DOHH2 (cell line): ENCODE data around the gene ZDHHC16.

ENCODE experiments used
- H3F3A ChIP-seq: fragments of 200-600 bp; sonication (generic), shearing (Covaris generic); 2 replicates; pipeline ENCODE4 v1.6.0; 2016; ENCODE audit warnings: antibody characterized with exemption, mild to moderate bottlenecking; ENCODE audit not compliant: control insufficient read depth, insufficient read depth
- H3K27ac ChIP-seq: fragments of 200-600 bp; sonication (generic); 2 replicates; pipeline ENCODE4 v1.5.1; 2014; ENCODE audit warnings: low read depth, mild to moderate bottlenecking, low read length, moderate library complexity
- H3K27me3 ChIP-seq: fragments of 200-600 bp; sonication (generic); 2 replicates; pipeline ENCODE4 v1.6.1; 2014; ENCODE audit warnings: mild to moderate bottlenecking, low read length, mixed read lengths; ENCODE audit not compliant: control insufficient read depth
- H3K36me3 ChIP-seq: fragments of 200-600 bp; sonication (generic); 2 replicates; pipeline ENCODE4 v1.6.1; 2014; ENCODE audit warnings: mild to moderate bottlenecking, low read length, moderate library complexity, mixed read lengths; ENCODE audit not compliant: control insufficient read depth
- H3K4me1 ChIP-seq: fragments of 200-600 bp; sonication (generic); 2 replicates; pipeline ENCODE4 v1.6.1; 2014; ENCODE audit warnings: mild to moderate bottlenecking, low read length, mixed read lengths; ENCODE audit not compliant: control insufficient read depth
- H3K4me2 ChIP-seq: fragments of 200-600 bp; sonication (generic); 2 replicates; pipeline ENCODE4 v1.6.0; 2014; ENCODE audit warnings: mild to moderate bottlenecking, low read length, moderate library complexity
- H3K4me3 ChIP-seq: fragments of 200-600 bp; sonication (generic); 2 replicates; pipeline ENCODE4 v1.5.1; 2014; ENCODE audit warnings: mild to moderate bottlenecking, low read length, mixed read lengths
- H3K79me2 ChIP-seq: fragments of 200-600 bp; sonication (generic); 2 replicates; pipeline ENCODE4 v1.6.1; 2014; ENCODE audit warnings: mild to moderate bottlenecking, low read length, mixed read lengths; ENCODE audit not compliant: control insufficient read depth
- H3K9me2 ChIP-seq: fragments of 200-600 bp; sonication (generic); replicated peaks from 2 replicates; pipeline ENCODE4 v1.6.1; 2014; ENCODE audit warnings: mild to moderate bottlenecking, low read length, mixed read lengths; ENCODE audit not compliant: control insufficient read depth
- H3K9me3 ChIP-seq: fragments of 200-600 bp; sonication (generic); 2 replicates; pipeline ENCODE4 v1.6.1; 2014; ENCODE audit warnings: antibody characterized with exemption, low read length, mixed read lengths; ENCODE audit not compliant: control insufficient read depth, insufficient read depth
- H4K20me1 ChIP-seq: fragments of 200-600 bp; sonication (generic); 2 replicates; pipeline ENCODE4 v1.6.0; 2014; ENCODE audit warnings: low read depth, mild to moderate bottlenecking, antibody characterized with exemption, low read length, moderate library complexity; ENCODE audit not compliant: control insufficient read depth, insufficient read depth
- EZH2phosphoT487 ChIP-seq: fragments of 200-600 bp; sonication (generic); IDR thresholded peaks from 2 replicates; pipeline ENCODE4 v1.6.1; 2017; ENCODE audit warnings: borderline replicate concordance, mild to moderate bottlenecking, antibody characterized with exemption, low read length, moderate library complexity, mixed read lengths
- TF ChIP-seq, protein P1 (sequence below): fragments of 200-600 bp; sonication (generic); IDR thresholded peaks from one replicate; pipeline ENCODE4 v1.5.1; 2014; ENCODE audit warnings: antibody characterized with exemption, mild to moderate bottlenecking, low read depth, low read length; ENCODE audit not compliant: poor library complexity, severe bottlenecking

ZDHHC16 gene

DNA sequence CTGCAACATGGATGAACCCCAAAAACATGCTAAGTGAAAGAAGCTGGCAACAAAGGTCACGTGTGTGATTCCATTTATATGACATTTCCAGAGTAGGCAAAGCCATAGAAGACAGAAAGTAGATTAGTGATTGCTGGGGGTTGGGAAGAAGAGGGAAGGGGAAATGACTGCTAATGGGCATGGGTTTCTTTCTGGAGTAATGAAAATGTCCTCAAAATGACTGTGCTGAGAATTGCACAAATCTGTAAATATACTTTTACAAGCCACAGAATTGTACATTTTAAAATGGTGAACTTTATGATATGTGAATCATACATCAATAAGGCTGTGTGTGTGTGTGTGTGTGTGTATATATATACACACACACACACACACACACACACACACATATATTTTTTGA, 36.4 kb downstream of the ZDHHC16 start:
- H3K27me3 ChIP-seq, result no peaks in the 10 kb centered on the region
- no peaks in the 10 kb centered on the region for H3K9me2 ChIP-seq
- H3K4me3 ChIP-seq, result no peak overlapping the region
- TF ChIP-seq, protein P1, sequence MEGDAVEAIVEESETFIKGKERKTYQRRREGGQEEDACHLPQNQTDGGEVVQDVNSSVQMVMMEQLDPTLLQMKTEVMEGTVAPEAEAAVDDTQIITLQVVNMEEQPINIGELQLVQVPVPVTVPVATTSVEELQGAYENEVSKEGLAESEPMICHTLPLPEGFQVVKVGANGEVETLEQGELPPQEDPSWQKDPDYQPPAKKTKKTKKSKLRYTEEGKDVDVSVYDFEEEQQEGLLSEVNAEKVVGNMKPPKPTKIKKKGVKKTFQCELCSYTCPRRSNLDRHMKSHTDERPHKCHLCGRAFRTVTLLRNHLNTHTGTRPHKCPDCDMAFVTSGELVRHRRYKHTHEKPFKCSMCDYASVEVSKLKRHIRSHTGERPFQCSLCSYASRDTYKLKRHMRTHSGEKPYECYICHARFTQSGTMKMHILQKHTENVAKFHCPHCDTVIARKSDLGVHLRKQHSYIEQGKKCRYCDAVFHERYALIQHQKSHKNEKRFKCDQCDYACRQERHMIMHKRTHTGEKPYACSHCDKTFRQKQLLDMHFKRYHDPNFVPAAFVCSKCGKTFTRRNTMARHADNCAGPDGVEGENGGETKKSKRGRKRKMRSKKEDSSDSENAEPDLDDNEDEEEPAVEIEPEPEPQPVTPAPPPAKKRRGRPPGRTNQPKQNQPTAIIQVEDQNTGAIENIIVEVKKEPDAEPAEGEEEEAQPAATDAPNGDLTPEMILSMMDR, result no peak
- TF ChIP-seq EZH2phosphoT487, result no peak
- peaks cover 34% of the 10 kb centered on the region for H3K79me2 ChIP-seq
- H3F3A ChIP-seq, result no peaks in the 10 kb centered on the region
- no peaks in the 10 kb centered on the region for H3K9me3 ChIP-seq
- no peak overlapping the region for H3K27ac ChIP-seq
- H3K36me3 ChIP-seq, result peaks cover 69% of the 10 kb centered on the region
- H3K4me2 ChIP-seq, result no peak overlapping the region
- H3K4me1 ChIP-seq, result no peaks in the 10 kb centered on the region
- H4K20me1 ChIP-seq, result no peaks in the 10 kb centered on the region

GRCh38 chr10:97483506-97483905, 37.5 kb downstream of the ZDHHC16 start:
- Histone ChIP-seq H3K79me2 (peaks cover 45% of the 10 kb centered on the region), H4K20me1 (no peaks in the 10 kb centered on the region)

GRCh38 chr10:97483921-97484320, 37.9 kb downstream of the ZDHHC16 start:
- Histone ChIP-seq H3K79me2 (peaks cover 49% of the 10 kb centered on the region), H3K4me2 (no peak overlapping the region), H4K20me1 (no peaks in the 10 kb centered on the region), H3K4me1 (no peaks in the 10 kb centered on the region), H3K9me3 (no peaks in the 10 kb centered on the region), H3K27me3 (no peaks in the 10 kb centered on the region), H3K4me3 (no peak overlapping the region), H3K9me2 (no peaks in the 10 kb centered on the region), H3K36me3 (peaks cover 55% of the 10 kb centered on the region), H3K27ac (no peak overlapping the region), H3F3A (no peaks in the 10 kb centered on the region)
- TF ChIP-seq EZH2phosphoT487, result no peak
- TF ChIP-seq, protein P1, result no peak

More at GRCh38 chr10:97483506-97483905, 37.5 kb downstream of the ZDHHC16 start:
- peaks cover 58% of the 10 kb centered on the region for H3K36me3 ChIP-seq
- no peak overlapping the region for H3K4me3 ChIP-seq
- H3K9me3 ChIP-seq, result no peaks in the 10 kb centered on the region
- H3K9me2 ChIP-seq, result no peaks in the 10 kb centered on the region
- H3K27me3 ChIP-seq, result no peaks in the 10 kb centered on the region
- H3F3A ChIP-seq, result no peaks in the 10 kb centered on the region
- no peaks in the 10 kb centered on the region for H3K4me1 ChIP-seq
- no peak overlapping the region for H3K4me2 ChIP-seq
- no peak overlapping the region for H3K27ac ChIP-seq
- TF ChIP-seq EZH2phosphoT487, result no peak
- TF ChIP-seq, protein P1, result no peak
